SK-N-SH treated with all-trans-retinoic acid at 6 μM for 48 hours (cell line): ENCODE measurements around the gene FHOD1.

Source experiments
- CREB5 ChIP-seq: fragments of 250-450 bp; sonication (Bioruptor Pico); IDR thresholded peaks from 2 replicates; pipeline ENCODE4 v1.5.1; 2020; ENCODE audit warnings: low read depth, mild to moderate bottlenecking, moderate library complexity
- CSDC2 ChIP-seq: fragments of 250-450 bp; sonication (Bioruptor Pico); IDR thresholded peaks from 2 replicates; pipeline ENCODE4 v1.5.0; 2020; ENCODE audit warnings: mild to moderate bottlenecking, moderate library complexity
- PATZ1 ChIP-seq: fragments of 250-450 bp; sonication (Bioruptor Pico); IDR thresholded peaks from 2 replicates; pipeline ENCODE4 v1.8.0; 2020; ENCODE audit warnings: mild to moderate bottlenecking, moderate library complexity, borderline replicate concordance
- RARB ChIP-seq: fragments of 250-450 bp; sonication (Bioruptor Pico); IDR thresholded peaks from 2 replicates; pipeline ENCODE4 v1.8.0; 2021; ENCODE audit warnings: mild to moderate bottlenecking, moderate library complexity
- TSHZ2 ChIP-seq: fragments of 250-450 bp; sonication (Bioruptor Pico); IDR thresholded peaks from 2 replicates; pipeline ENCODE4 v1.5.0; 2020; ENCODE audit warnings: mild to moderate bottlenecking, moderate library complexity
- ZFP30 ChIP-seq: fragments of 450-650 bp; formaldehyde crosslinking; IDR thresholded peaks from 2 replicates; pipeline ENCODE4 v1.5.0; 2022; ENCODE audit warnings: mild to moderate bottlenecking, moderate library complexity
- ZNF70 ChIP-seq: fragments of 450-650 bp; formaldehyde crosslinking; IDR thresholded peaks from 2 replicates; pipeline ENCODE4 v1.5.0; 2020; ENCODE audit warnings: mild to moderate bottlenecking, moderate library complexity
- ZNF8 ChIP-seq: fragments of 450-650 bp; formaldehyde crosslinking; IDR thresholded peaks from 2 replicates; pipeline ENCODE4 v1.5.0; 2020; ENCODE audit warnings: mild to moderate bottlenecking, moderate library complexity

- TF ChIP-seq PATZ1 (no peak), TSHZ2 (CRISPR knock-in tag) (no peak), CREB5 (no peak), CSDC2 (CRISPR knock-in tag) (no peak), ZNF70 (no peak), RARB (CRISPR knock-in tag) (no peak), ZNF8 (CRISPR knock-in tag) (no peak), ZFP30 (CRISPR knock-in tag) (no peak)
Measured at GRCh38 chr16:67258161-67258835, 11.0 kb upstream of the FHOD1 start.
